ENCODE results near the gene ITGA2B. TPM values are rescaled to one million over a fixed set of nuclear protein-coding genes. Genes with fewer than 3 reads are reported as not detected.
"Not testable (repeated sequence)": the region's sequence is repeated elsewhere in the genome, so short reads cannot be mapped to it uniquely, and the experiment has no call there.

ITGA2B gene
- total and polyA plus RNA-seq, 9 donors = 0.60 to 5.2 (median 2.2) TPM

DNA sequence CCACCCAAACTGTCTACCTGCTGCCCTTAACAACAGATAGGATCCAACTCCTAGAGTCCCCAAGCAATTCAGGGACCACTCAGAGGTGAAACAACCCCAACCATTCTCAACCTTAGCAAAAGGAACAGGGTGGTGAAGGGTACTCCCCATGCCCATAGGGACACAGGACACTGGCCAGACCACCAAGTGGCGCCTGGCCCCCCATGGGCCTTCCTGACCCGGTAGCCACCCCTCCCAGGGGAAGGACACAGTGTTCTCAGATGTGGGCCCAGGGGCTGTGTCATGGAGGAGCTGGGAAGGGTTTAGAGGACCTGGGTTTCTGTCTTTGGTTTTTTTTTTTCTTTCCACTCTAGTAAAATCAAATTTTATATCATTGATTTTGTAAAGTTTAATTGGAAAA, 55.1 kb downstream of the ITGA2B start:
- Histone ChIP-seq H3K27ac (no peak overlapping the region), H3K4me1 (ENCODE audit: insufficient read depth) (peaks cover 1% of the 10 kb centered on the region), H3K4me3 (no peak overlapping the region), H3K36me3 (no peaks in the 10 kb centered on the region), H3K27me3 (no peaks in the 10 kb centered on the region), H3K9me3 (no peaks in the 10 kb centered on the region)
- no peak for TF ChIP-seq EP300 (IDR thresholded peaks at IDR 0.05)
- no peak for TF ChIP-seq POLR2A (IDR thresholded peaks at IDR 0.05)
- TF ChIP-seq, protein P1, sequence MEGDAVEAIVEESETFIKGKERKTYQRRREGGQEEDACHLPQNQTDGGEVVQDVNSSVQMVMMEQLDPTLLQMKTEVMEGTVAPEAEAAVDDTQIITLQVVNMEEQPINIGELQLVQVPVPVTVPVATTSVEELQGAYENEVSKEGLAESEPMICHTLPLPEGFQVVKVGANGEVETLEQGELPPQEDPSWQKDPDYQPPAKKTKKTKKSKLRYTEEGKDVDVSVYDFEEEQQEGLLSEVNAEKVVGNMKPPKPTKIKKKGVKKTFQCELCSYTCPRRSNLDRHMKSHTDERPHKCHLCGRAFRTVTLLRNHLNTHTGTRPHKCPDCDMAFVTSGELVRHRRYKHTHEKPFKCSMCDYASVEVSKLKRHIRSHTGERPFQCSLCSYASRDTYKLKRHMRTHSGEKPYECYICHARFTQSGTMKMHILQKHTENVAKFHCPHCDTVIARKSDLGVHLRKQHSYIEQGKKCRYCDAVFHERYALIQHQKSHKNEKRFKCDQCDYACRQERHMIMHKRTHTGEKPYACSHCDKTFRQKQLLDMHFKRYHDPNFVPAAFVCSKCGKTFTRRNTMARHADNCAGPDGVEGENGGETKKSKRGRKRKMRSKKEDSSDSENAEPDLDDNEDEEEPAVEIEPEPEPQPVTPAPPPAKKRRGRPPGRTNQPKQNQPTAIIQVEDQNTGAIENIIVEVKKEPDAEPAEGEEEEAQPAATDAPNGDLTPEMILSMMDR (IDR thresholded peaks at IDR 0.05) = no peak
- DNase-seq = no peak
- 55 to 71% (median 62%) methylated on average over 2 of the region's 2 CpGs for WGBS, 3 donors
- intact Hi-C loops (cut with DNase I) = loop anchor here in 1 of 4 donors (5.0 kb wide), 1 partner anchor 122 kb away; no protein-coding TSS in a partner anchor

DNA sequence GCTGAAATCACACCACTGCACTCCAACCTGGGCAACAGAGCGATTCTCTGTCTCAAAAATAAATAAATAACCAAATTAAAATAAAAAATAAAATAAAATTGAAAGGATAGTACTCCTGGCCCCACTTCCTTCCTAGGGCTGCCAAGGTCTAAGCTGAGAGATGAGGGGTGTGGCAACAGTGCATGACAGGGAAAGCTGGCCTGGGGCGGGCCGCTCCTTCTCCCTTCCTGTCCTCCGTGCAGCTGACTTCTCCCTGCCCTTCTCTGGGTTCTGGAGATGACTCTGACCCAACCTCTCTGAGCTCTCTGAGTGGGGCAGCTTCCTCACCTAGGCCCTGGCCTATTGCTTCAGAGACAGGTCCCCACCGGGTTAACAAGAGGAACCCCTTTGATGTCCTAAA, 56.1 kb downstream of the ITGA2B start:
- DNase-seq = no peak
- Histone ChIP-seq H3K4me3 (no peak overlapping the region), H3K27me3 (no peaks in the 10 kb centered on the region), H3K9me3 (no peaks in the 10 kb centered on the region), H3K27ac (no peak overlapping the region), H3K36me3 (no peaks in the 10 kb centered on the region), H3K4me1 (ENCODE audit: insufficient read depth) (peaks cover 1% of the 10 kb centered on the region)
- WGBS, 3 donors = 68 to 73% (median 73%) methylated on average over 5 of the region's 5 CpGs
- intact Hi-C loops (cut with DNase I) = loop anchor here in 1 of 4 donors (5.0 kb wide), 1 partner anchor 121 kb away; no protein-coding TSS in a partner anchor
- TF ChIP-seq, protein P1 (IDR thresholded peaks at IDR 0.05) = no peak
- TF ChIP-seq POLR2A (IDR thresholded peaks at IDR 0.05) (no peak), EP300 (IDR thresholded peaks at IDR 0.05) (no peak)

GRCh38 chr17:44331249-44331760, 58.1 kb downstream of the ITGA2B start:
- Histone ChIP-seq H3K36me3 (no peaks in the 10 kb centered on the region), H3K27me3 (no peaks in the 10 kb centered on the region), H3K4me1 (ENCODE audit: insufficient read depth) (peaks cover 1% of the 10 kb centered on the region), H3K9me3 (no peaks in the 10 kb centered on the region), H3K27ac (no peak overlapping the region), H3K4me3 (no peak overlapping the region)
- DNase-seq = peak in 3 of 5 donors; percentile 47 to 75 (median 56)
- 0 to 1% (median 1%) methylated on average over 7 of the region's 7 CpGs for WGBS, 3 donors
- TF ChIP-seq POLR2A (IDR thresholded peaks at IDR 0.05) = no peak
- TF ChIP-seq, protein P1 (IDR thresholded peaks at IDR 0.05) = peak; percentile 65 to 80 (median 69)
- intact Hi-C loops (cut with DNase I) = loop anchor here in 2 of 4 donors (2.0 to 5.0 kb wide), 2 partner anchors 119 to 121 kb away; no protein-coding TSS in a partner anchor

GRCh38 chr17:44330263-44330662, 59.2 kb downstream of the ITGA2B start:
- WGBS, 3 donors = 75 to 88% (median 79%) methylated on average over 5 of the region's 5 CpGs
- H3K4me3 ChIP-seq; H3K27ac ChIP-seq; DNase-seq; H3K27me3 ChIP-seq; H3K9me3 ChIP-seq; H3K36me3 ChIP-seq; H3K4me1 ChIP-seq (ENCODE audit: insufficient read depth): not testable (repeated sequence)
- intact Hi-C loops (cut with DNase I) = loop anchor here in 2 of 4 donors (2.0 to 5.0 kb wide), 2 partner anchors 118 to 119 kb away; no protein-coding TSS in a partner anchor

- H3K4me3 ChIP-seq = not testable (repeated sequence)
- intact Hi-C loops (cut with DNase I) = loop anchor here in 2 of 4 donors (5.0 to 10.0 kb wide), 2 partner anchors 107 to 265 kb away; partner anchors contain the start of gene LSM12 (in 1 of the 2)
These were observed 59.9 kb downstream of the ITGA2B start for GRCh38 chr17:44329516-44329915.

More at GRCh38 chr17:44329516-44329915, 59.9 kb downstream of the ITGA2B start:
- not testable (repeated sequence) for H3K27me3 ChIP-seq; H3K4me1 ChIP-seq (ENCODE audit: insufficient read depth); H3K27ac ChIP-seq; H3K36me3 ChIP-seq; DNase-seq; H3K9me3 ChIP-seq
- 81 to 84% (median 82%) methylated on average over 7 of the region's 7 CpGs for WGBS, 3 donors
